Karpas-422 (cell line): ENCODE data around the gene NAPB. TPM values are rescaled to one million over a fixed set of nuclear protein-coding genes. Genes with fewer than 3 reads are reported as not detected.
A peak's percentile ranks its signal among the peaks of the same experiment; 100 is the strongest.

Experiments
- DNase-seq: peaks from one replicate; pipeline ENCODE4 v3.0.0-alpha.2; 2015
- H2AFZ ChIP-seq: fragments of 200-600 bp; sonication (generic); 2 replicates; pipeline ENCODE4 v1.6.1; 2014; ENCODE audit warnings: antibody characterized with exemption, low read length, mixed read lengths
- H3K27ac ChIP-seq: fragments of 200-600 bp; sonication (generic); 2 replicates; pipeline ENCODE4 v1.5.1; 2014; ENCODE audit warnings: mild to moderate bottlenecking, low read length, moderate library complexity
- H3K27me3 ChIP-seq: fragments of 200-600 bp; sonication (generic); 2 replicates; pipeline ENCODE4 v1.6.1; 2014; ENCODE audit warnings: low read length, mixed read lengths
- H3K36me3 ChIP-seq: fragments of 200-600 bp; sonication (generic); 2 replicates; pipeline ENCODE4 v1.6.1; 2014; ENCODE audit warnings: low read length, mixed read lengths; ENCODE audit not compliant: insufficient read depth
- H3K4me1 ChIP-seq: fragments of 200-600 bp; sonication (generic); 2 replicates; pipeline ENCODE4 v1.6.1; 2014; ENCODE audit warnings: mild to moderate bottlenecking, low read length, mixed read lengths
- H3K4me2 ChIP-seq: fragments of 200-600 bp; sonication (generic); 2 replicates; pipeline ENCODE4 v1.6.1; 2014; ENCODE audit warnings: low read length, low read depth, mild to moderate bottlenecking; ENCODE audit not compliant: poor library complexity, severe bottlenecking
- H3K4me3 ChIP-seq: fragments of 200-600 bp; sonication (generic); 2 replicates; pipeline ENCODE4 v1.5.1; 2014; ENCODE audit warnings: mild to moderate bottlenecking, antibody characterized with exemption, low read length, mixed read lengths
- H3K79me2 ChIP-seq: fragments of 200-600 bp; sonication (generic); 2 replicates; pipeline ENCODE4 v1.6.1; 2014; ENCODE audit warnings: mild to moderate bottlenecking, low read length, mixed read lengths
- H3K9ac ChIP-seq: fragments of 200-600 bp; sonication (generic); 2 replicates; pipeline ENCODE4 v1.6.0; 2014; ENCODE audit warnings: low read length
- H3K9me2 ChIP-seq: fragments of 200-600 bp; sonication (generic), shearing (Covaris generic); replicated peaks from 2 replicates; pipeline ENCODE4 v1.6.0; 2014; ENCODE audit warnings: mild to moderate bottlenecking, low read length, moderate library complexity; ENCODE audit not compliant: insufficient read depth
- H3K9me3 ChIP-seq: fragments of 300-700, 200-600 bp; sonication (generic); 2 replicates; pipeline ENCODE4 v1.6.1; 2014; ENCODE audit warnings: low read length, mixed read lengths
- H4K20me1 ChIP-seq: fragments of 200-600 bp; sonication (generic); 2 replicates; pipeline ENCODE4 v1.6.1; 2014; ENCODE audit warnings: mild to moderate bottlenecking, antibody characterized with exemption, low read length, low read depth; ENCODE audit not compliant: insufficient read depth
- total RNA-seq: library from RNA; depleted of rRNA; stranded (reverse); fragments of >200 nt; shearing (Covaris generic); gene quantifications from 2 replicates; pipeline ENCODE4 v1.2.3, GENCODE V29; 2014; ENCODE audit warnings: low replicate concordance

Gene NAPB
- total RNA-seq, 1 experiment from 2014 or later: 35.1 TPM

DNA sequence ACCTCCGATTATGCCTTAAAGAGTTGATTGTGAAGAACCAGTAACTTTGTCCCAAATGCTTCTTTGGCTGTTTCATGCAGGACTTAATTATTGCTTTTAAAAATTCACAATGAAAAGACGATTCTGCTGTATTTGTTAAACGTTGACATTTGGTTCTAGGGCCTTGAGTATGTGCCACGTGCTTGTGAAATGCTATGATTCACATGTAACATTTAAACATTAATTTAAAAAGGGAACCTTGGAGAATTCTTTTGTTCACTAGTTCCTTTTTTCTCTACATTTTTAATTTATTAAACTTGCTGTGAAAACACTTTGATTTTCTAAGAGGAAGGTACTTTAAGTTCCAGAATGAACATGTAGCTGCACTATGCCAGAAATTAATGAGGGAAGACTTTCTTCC lies 49.8 kb downstream of the NAPB start:
- Histone ChIP-seq H2AFZ (no peak overlapping the region), H3K4me2 (no peak overlapping the region), H3K79me2 (peaks cover 75% of the 10 kb centered on the region), H4K20me1 (peaks cover 4% of the 10 kb centered on the region; the same call in 1 of the 2 replicates), H3K4me3 (no peak overlapping the region), H3K9ac (no peak overlapping the region), H3K4me1 (peaks cover 14% of the 10 kb centered on the region), H3K36me3 (peaks cover 84% of the 10 kb centered on the region), H3K9me2 (no peaks in the 10 kb centered on the region), H3K9me3 (no peaks in the 10 kb centered on the region), H3K27ac (no peak overlapping the region), H3K27me3 (no peaks in the 10 kb centered on the region)
- DNase-seq: no peak

GRCh38 chr20:23370873-23371272 lies 50.4 kb downstream of the NAPB start:
- H3K79me2 ChIP-seq: peaks cover 76% of the 10 kb centered on the region
- no peak overlapping the region for H3K9ac ChIP-seq
- peaks cover 78% of the 10 kb centered on the region for H3K36me3 ChIP-seq
- no peak for DNase-seq
- H3K27ac ChIP-seq: no peak overlapping the region
- H3K4me2 ChIP-seq: no peak overlapping the region
- H3K27me3 ChIP-seq: no peaks in the 10 kb centered on the region
- peaks cover 20% of the 10 kb centered on the region for H3K4me1 ChIP-seq
- H2AFZ ChIP-seq: no peak overlapping the region
- no peak overlapping the region for H3K4me3 ChIP-seq
- H3K9me2 ChIP-seq: no peaks in the 10 kb centered on the region
- H3K9me3 ChIP-seq: no peaks in the 10 kb centered on the region
- H4K20me1 ChIP-seq: peaks cover 8% of the 10 kb centered on the region; the same call in 1 of the 2 replicates

GRCh38 chr20:23370274-23370673 lies 51.0 kb downstream of the NAPB start:
- Histone ChIP-seq H3K36me3 (peaks cover 72% of the 10 kb centered on the region), H3K4me1 (peaks cover 23% of the 10 kb centered on the region), H3K4me2 (no peak overlapping the region), H3K9me3 (no peaks in the 10 kb centered on the region), H3K27ac (no peak overlapping the region), H3K27me3 (no peaks in the 10 kb centered on the region), H2AFZ (no peak overlapping the region), H3K79me2 (peaks cover 76% of the 10 kb centered on the region), H3K9ac (no peak overlapping the region), H3K4me3 (no peak overlapping the region), H3K9me2 (no peaks in the 10 kb centered on the region), H4K20me1 (peaks cover 10% of the 10 kb centered on the region; the same call in 1 of the 2 replicates)
- DNase-seq: no peak

GRCh38 chr20:23369072-23369823 lies 52.0 kb downstream of the NAPB start:
- H4K20me1 ChIP-seq: peaks cover 13% of the 10 kb centered on the region; the same call in 1 of the 2 replicates
- peaks cover 78% of the 10 kb centered on the region for H3K36me3 ChIP-seq
- no peaks in the 10 kb centered on the region for H3K9me2 ChIP-seq
- H2AFZ ChIP-seq: no peak overlapping the region
- H3K9ac ChIP-seq: no peak overlapping the region
- peaks cover 79% of the 10 kb centered on the region for H3K79me2 ChIP-seq
- no peak overlapping the region for H3K27ac ChIP-seq
- H3K9me3 ChIP-seq: no peaks in the 10 kb centered on the region
- H3K4me2 ChIP-seq: no peak overlapping the region
- no peak for DNase-seq
- peaks cover 28% of the 10 kb centered on the region for H3K4me1 ChIP-seq
- no peak overlapping the region for H3K4me3 ChIP-seq
- H3K27me3 ChIP-seq: no peaks in the 10 kb centered on the region

- no peak for DNase-seq
- H3K36me3 ChIP-seq: peaks cover 72% of the 10 kb centered on the region
- H3K79me2 ChIP-seq: peaks cover 80% of the 10 kb centered on the region
- H3K9me2 ChIP-seq: no peaks in the 10 kb centered on the region
- H3K9me3 ChIP-seq: no peaks in the 10 kb centered on the region
- H2AFZ ChIP-seq: no peak overlapping the region
- H3K27me3 ChIP-seq: no peaks in the 10 kb centered on the region
- peaks cover 18% of the 10 kb centered on the region; the same call in 1 of the 2 replicates for H4K20me1 ChIP-seq
- no peak overlapping the region for H3K9ac ChIP-seq
- no peak overlapping the region for H3K4me2 ChIP-seq
- peaks cover 35% of the 10 kb centered on the region for H3K4me1 ChIP-seq
- no peak overlapping the region for H3K27ac ChIP-seq
- H3K4me3 ChIP-seq: no peak overlapping the region
Observed at GRCh38 chr20:23368316-23369071, 52.8 kb downstream of the NAPB start.

GRCh38 chr20:23367770-23368169 lies 53.5 kb downstream of the NAPB start:
- Histone ChIP-seq H3K27ac (no peak overlapping the region), H4K20me1 (peaks cover 26% of the 10 kb centered on the region; the same call in 1 of the 2 replicates), H3K4me3 (no peak overlapping the region), H3K36me3 (peaks cover 69% of the 10 kb centered on the region), H2AFZ (no peak overlapping the region), H3K4me2 (peak overlapping the region; percentile 57), H3K4me1 (peaks cover 43% of the 10 kb centered on the region), H3K79me2 (peaks cover 84% of the 10 kb centered on the region), H3K9me2 (no peaks in the 10 kb centered on the region), H3K27me3 (no peaks in the 10 kb centered on the region), H3K9me3 (no peaks in the 10 kb centered on the region), H3K9ac (no peak overlapping the region)
- DNase-seq: no peak

DNA sequence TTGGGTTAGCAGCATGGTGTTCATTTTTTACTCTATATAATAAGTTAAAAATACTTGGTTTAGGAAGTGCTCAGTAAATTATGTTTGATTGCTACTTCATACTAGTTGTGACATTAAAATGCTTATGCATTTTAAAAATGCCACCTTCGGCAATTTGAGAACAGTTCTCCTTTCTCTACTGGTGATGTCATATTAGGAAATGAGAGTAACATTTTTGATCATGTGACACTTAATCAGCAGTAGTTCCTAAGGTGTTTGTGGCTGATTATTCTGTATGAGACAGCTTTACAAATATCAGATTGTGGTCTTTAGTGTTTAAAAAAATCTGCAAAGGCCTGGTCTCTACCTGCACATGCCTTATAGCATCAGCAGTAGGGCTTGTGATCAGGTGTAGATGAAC lies 54.9 kb downstream of the NAPB start:
- peak overlapping the region; percentile 57 for H3K4me2 ChIP-seq
- H3K9me2 ChIP-seq: no peaks in the 10 kb centered on the region
- no peaks in the 10 kb centered on the region for H3K27me3 ChIP-seq
- H4K20me1 ChIP-seq: peaks cover 31% of the 10 kb centered on the region; the same call in 1 of the 2 replicates
- H3K4me1 ChIP-seq: peaks cover 43% of the 10 kb centered on the region
- peak overlapping the region; percentile 29; the same call in 1 of the 2 replicates for H3K4me3 ChIP-seq
- H3K9me3 ChIP-seq: no peaks in the 10 kb centered on the region
- peaks cover 89% of the 10 kb centered on the region for H3K79me2 ChIP-seq
- peak; percentile 56 for DNase-seq
- peaks cover 57% of the 10 kb centered on the region for H3K36me3 ChIP-seq
- peak overlapping the region; percentile 34; the same call in 1 of the 2 replicates for H3K9ac ChIP-seq
- no peak overlapping the region for H2AFZ ChIP-seq
- peak overlapping the region; percentile 36; the same call in 1 of the 2 replicates for H3K27ac ChIP-seq
